Measurements from ENCODE around the gene SEC22A. TPM values are rescaled to one million over a fixed set of nuclear protein-coding genes. Genes with fewer than 3 reads are reported as not detected.

The SEC22A gene
- 17.7 to 21.5 TPM (median 18.7 TPM) in 5 replicates for total RNA-seq (2022; extraction: Qiagen RNA extraction)

DNA sequence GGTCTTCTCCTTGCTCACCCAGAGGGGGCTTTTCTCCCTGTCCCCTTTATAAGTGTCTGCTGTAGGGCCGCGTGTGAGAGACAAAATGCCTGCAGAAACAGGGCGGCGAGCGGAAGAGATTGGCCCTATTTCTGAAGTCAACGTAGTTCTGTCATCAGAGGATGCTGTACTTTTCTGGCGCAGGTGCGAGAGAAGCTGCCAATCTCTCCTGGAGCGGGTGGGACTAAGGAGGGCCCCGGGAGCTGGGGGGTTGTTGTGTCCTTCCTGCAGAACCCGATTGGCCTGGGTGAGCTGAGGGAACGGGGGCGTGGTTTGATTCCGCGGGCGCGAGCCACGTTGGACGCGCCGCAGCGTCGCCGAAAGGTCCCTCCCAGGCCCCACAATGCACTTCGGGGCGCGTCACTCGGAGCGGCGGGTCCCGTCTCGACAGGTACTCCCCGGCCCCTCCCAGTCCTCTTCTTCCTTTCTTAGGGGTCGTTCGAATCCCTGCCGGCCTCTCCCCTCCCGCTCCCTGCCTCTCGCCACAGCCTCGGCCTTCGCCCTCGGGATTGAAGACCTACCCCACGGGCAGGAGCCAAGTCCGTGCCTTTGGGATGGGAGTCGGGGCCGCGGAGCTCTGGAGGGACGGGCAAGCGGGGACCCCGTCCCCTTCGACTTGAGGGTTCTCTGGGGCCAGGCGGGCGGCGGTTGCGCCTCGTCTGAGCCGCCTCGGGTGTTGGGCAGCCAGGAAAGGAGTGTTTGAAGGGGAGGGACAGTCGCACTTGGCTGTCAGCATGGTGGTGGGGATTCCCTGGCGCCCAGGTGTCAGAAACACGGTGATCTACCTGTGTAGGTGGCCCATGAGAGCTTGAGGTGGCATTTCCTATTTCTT, at the start of gene SEC22A:
SEC22A (plus strand) TSS at position 387 of the 871 bp plus-strand sequence. CDS start 7,275 bp downstream, outside the sequence.

Other genes with a start within 250 kb of the SEC22A start
- gene SEMA5B, start 174.2 kb upstream of the SEC22A start, total RNA-seq (2022; extraction: Qiagen RNA extraction): 0.22 to 0.31 TPM (median 0.26 TPM) in 5 replicates
- gene PDIA5, start 134.9 kb upstream of the SEC22A start, total RNA-seq (2022; extraction: Qiagen RNA extraction): 29.3 to 33.1 TPM (median 30.7 TPM) in 5 replicates
- gene ADCY5, start 247.1 kb downstream of the SEC22A start, total RNA-seq (2022; extraction: Qiagen RNA extraction): 0.39 to 0.88 TPM (median 0.61 TPM) in 5 replicates